C4-2B (cell line): ENCODE measurements around the gene RAB8A.

Experiments
- CTCF ChIP-seq: fragments of 450-650 bp; conservative IDR thresholded peaks from 2 replicates; pipeline ENCODE4 v1.5.1; 2017; ENCODE audit warnings: mild to moderate bottlenecking
- ZFX ChIP-seq: fragments of 450-650 bp; IDR thresholded peaks from 2 replicates; pipeline ENCODE4 v1.6.1; 2017

- TF ChIP-seq CTCF (no peak), ZFX (no peak)
Measured at GRCh38 chr19:16143399-16144215, 31.9 kb downstream of the RAB8A start, which contains the start of gene HSH2D.
